GM18517 (cell line): Measurements from ENCODE around the gene MYO1A.
"Not testable (repeated sequence)": the region's sequence is repeated elsewhere in the genome, so short reads cannot be mapped to it uniquely, and the experiment has no call there.

Experiments
- ATAC-seq: cut with Tn5 transposase; IDR thresholded peaks from one replicate; pipeline ENCODE4 v1.9.1; 2021; ENCODE audit warnings: mild to moderate bottlenecking, moderate library complexity; ENCODE audit not compliant: unreplicated experiment

Gene MYO1A

GRCh38 chr12:57048423-57049118, 1.4 kb downstream of the MYO1A start:
- no peak for ATAC-seq

GRCh38 chr12:57047981-57048380, 1.9 kb downstream of the MYO1A start:
- ATAC-seq: no peak

- no peak for ATAC-seq
These were observed 2.7 kb downstream of the MYO1A start for GRCh38 chr12:57046947-57047890.

- no peak for ATAC-seq
These were observed 3.7 kb downstream of the MYO1A start for GRCh38 chr12:57046086-57046791.

GRCh38 chr12:57044889-57045288, 5.0 kb downstream of the MYO1A start:
- ATAC-seq: no peak

- ATAC-seq: no peak
These were observed 5.5 kb downstream of the MYO1A start for GRCh38 chr12:57044468-57044867.

- no peak for ATAC-seq
These were observed 7.2 kb downstream of the MYO1A start for GRCh38 chr12:57042695-57043094.

- ATAC-seq: no peak
These were observed 9.2 kb downstream of the MYO1A start for GRCh38 chr12:57040750-57041149.

GRCh38 chr12:57040211-57040610, 9.7 kb downstream of the MYO1A start:
- no peak for ATAC-seq

GRCh38 chr12:57039016-57039798, 10.7 kb downstream of the MYO1A start:
- ATAC-seq: no peak

GRCh38 chr12:57037264-57037663, 12.7 kb downstream of the MYO1A start:
- no peak for ATAC-seq

- no peak for ATAC-seq
These were observed 16.5 kb downstream of the MYO1A start for GRCh38 chr12:57033431-57033830.

GRCh38 chr12:57031789-57032188, 18.1 kb downstream of the MYO1A start:
- no peak for ATAC-seq

GRCh38 chr12:57031138-57031725, 18.7 kb downstream of the MYO1A start:
- ATAC-seq: no peak

GRCh38 chr12:57029457-57029856, 20.5 kb downstream of the MYO1A start:
- ATAC-seq: no peak

- no peak for ATAC-seq
These were observed 22.1 kb downstream of the MYO1A start for GRCh38 chr12:57027805-57028153.

- no peak for ATAC-seq
These were observed 22.7 kb downstream of the MYO1A start for GRCh38 chr12:57027011-57027804.

- no peak for ATAC-seq
These were observed 24.7 kb downstream of the MYO1A start for GRCh38 chr12:57025196-57025595.

GRCh38 chr12:57022324-57022723, 27.6 kb downstream of the MYO1A start:
- ATAC-seq: not testable (repeated sequence)
